Activated CD4-positive, alpha-beta T cell treated with anti-CD3 and anti-CD28 coated beads, Interleukin-2, amount 50 U/mL, for 1 hour (primary cell): ENCODE measurements around the gene NDUFS1.
"Not testable (repeated sequence)": the region's sequence is repeated elsewhere in the genome, so short reads cannot be mapped to it uniquely, and the experiment has no call there.

Experiments
- DNase-seq: peaks from one replicate; pipeline ENCODE4 v3.0.0-alpha.2; 2020

The NDUFS1 gene

DNA sequence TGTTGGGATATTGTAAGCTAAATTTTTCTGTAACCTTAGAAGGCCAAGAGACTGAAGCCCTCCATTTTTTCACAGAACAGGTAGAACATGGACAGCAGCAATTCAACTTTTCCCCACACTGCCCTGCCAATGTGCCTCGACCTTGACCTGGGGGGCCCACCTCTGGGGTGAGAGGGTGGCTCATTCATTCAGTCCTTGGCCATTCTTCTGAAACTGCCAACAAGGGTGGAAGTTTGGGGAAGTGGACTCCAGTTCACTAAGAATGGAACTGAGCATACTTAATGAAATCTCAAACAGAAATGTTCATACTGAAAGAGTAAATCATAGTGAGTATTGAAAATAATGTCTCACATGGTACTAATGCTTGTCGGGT is 1.5 kb upstream of the NDUFS1 start:
- DNase-seq = no peak

DNA sequence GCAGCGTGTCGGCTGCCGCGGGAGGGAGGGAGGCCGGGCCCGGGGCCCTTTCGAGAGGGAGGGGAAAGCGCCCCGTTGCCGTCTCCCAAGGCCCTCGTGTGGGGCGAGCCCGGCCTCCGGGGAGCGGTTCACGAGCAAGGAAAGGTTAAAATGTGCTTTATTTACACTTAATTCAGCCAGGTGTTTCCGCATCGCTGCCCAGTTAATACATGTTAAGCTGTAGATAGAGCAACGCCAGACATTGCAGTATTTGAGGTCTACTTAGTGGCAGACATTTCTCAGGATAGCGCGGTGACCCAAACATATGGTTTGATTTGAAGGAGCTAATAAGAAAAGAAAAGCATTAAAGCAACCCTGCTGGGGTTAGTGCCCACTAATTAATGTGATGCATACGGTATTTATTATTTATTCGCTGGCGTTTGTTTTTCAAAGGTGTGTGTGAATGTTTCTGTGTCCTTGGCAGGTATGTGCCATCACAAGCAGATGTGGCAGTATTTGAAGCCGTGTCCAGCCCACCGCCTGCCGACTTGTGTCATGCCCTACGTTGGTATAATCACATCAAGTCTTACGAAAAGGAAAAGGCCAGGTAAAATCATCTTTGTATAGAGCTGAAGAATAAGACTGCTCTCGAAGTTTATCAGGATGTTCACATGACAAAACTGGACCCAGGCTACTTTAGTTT is 1.0 kb upstream of the NDUFS1 start:
- peak; percentile 64 for DNase-seq

DNA sequence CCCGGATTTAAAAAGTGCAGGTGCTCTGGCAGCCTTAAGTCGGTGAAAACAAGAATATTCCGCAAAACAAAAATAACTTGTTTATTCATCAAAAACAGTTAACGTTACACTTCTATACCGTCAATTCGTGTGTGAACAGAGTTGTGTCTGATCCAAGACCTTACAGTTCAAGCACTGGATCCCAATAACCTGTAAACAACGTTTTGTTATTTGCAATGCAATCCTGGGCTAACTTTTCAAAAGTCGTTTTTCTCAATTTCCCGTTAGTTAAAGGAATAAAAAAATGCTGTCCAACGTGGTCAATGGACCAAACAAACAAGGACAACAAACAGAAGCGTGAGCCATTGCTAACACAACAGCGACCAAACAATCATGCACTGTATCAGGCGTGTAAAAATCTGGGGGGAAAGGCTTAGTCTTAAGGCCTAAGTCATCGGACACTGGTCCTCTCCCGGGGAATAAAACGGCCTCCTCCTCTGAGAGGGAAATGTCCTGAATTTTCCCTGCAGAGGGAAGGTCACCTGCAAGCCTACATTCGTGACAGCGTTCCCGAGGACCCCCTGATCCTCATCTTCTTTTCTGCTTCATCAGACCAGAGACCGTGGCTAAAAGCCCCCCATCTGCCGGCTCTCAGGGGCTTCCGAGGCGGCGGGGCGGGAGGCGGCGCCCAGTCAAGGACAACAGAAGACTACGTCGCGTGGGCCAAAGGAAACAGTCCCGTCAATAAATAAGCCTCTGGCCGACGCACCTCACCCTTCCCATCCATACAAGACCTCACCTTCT is 490 bp downstream of the NDUFS1 start:
- DNase-seq = no peak

DNA sequence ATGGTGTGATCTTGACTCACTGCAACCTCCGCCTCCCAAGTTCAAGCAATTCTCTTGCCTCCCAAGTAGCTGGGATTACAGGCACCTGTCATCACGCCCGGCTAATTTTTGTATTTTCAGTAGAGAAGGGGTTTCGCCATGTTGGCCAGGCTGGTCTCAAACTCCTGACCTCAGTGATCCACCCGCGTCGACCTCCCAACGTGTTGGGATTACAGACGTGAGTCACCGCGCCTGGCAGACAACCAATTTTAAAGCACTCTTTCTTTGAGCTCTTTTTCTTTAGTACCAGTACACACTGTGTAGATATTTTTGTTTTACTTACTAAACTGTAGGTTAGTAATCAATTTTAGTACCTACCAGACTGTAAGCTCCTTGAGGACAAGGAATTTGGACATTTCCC is 2.2 kb downstream of the NDUFS1 start:
- not testable (repeated sequence) for DNase-seq

DNA sequence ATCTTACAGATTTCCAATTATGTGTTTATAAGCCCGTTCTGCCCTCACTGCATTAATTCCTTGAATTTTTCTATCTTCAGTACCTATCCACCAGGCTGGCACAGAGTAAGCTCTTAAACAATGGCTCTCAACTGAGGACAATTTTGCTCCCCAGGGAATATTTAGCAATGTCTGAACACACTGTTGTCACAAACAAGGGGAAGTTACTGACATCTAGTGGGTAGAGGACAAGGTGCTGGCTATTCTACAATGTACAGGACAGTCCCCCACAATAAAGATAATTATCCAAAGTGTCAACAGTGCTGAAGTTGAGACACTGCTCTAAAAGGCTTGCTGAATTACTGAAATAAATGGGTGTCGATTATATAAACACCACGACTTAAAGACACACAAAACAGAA is 5.0 kb downstream of the NDUFS1 start:
- no peak for DNase-seq

DNA sequence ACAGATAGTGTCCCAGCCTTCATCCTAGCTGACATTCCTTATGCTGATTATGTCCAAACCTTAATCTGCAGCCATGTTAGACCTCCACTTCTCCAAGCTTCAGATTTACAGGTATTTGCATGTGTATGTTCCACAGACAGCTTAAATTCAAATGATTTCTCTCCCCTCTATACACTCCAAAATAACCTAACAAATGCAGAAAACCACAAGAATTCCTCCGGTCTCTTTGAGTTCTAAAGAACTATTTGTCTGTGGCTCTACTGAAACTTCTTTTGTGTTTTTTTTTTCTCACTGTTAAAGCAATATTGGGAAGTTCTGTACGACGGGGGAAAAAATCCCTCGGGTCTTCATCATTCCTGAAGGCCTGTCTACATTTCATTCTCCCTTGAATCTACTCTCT is 8.6 kb downstream of the NDUFS1 start:
- no peak for DNase-seq

DNA sequence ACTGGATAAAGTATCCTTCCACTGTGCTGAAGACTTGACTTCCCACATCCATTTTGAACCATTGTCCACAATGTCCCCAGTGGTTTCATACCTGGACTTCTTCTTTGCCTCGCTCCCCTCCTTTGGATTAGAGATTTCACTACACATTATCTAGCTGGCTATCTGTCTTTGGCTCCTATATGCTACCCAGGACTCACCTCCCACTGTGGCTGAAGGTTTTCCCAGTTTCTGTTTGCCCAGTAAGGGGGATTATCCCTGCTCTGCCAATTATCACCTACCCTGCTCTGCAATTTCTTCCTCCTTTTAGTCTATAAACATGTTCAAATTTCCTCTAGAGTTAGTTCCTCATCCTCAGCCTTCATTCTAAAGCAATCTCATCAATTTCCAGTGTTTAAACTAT is 9.1 kb downstream of the NDUFS1 start:
- no peak for DNase-seq

DNA sequence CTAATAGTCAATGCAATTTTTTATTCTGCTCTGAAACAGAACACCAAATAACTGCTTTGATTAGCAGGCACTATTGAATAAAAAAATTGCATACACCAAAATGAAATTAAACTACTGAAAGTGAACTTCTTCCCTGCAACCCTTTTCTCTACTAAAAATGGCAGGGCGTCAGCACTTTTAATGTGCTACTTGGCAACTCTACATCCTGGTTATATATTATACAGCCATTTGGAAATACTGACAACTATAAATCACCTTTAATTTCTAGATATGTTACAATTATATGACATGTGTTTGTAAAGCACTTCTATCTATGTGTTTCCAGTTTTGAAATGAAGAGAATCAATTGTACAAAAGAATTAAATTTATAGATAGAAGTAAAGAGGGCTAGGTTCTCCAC is 9.9 kb downstream of the NDUFS1 start:
- DNase-seq = no peak

DNA sequence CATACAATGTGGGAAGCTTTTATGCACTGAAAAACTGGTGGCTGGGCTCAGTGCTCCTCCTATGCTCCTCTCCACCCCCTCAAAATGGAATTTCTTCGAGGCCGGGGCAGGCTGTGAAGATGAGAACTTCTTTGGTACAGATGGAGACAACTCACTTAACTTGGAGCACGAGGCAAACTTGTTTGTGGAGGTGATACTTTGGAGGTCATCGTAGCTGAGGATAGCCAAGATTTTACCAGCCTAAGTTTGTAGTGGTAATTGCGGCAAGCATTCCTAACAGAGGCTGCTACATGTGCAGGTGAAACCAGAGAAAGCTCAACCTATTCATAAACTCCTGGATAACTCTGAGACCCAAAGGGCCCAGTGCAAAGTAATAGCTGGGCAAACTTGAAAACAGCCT is 13.6 kb downstream of the NDUFS1 start:
- DNase-seq = no peak

DNA sequence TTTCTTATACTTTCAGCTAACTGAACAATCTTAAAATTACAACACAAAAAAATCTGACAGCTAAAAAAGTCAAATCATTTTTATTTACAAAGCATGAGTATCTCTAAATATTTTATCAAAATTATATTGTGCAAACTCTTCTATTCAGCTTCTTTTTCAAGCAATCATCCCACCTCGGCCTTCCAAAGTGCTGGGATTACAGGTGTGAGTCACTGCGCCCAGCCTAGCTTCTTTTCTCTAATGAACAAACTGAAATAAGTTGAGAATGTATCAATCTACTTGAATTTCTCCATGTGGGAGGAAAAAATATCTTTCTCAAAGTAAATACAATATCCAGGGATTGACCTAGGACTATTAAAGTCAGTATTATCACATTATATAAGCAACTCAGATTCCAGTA is 14.9 kb downstream of the NDUFS1 start:
- no peak for DNase-seq

DNA sequence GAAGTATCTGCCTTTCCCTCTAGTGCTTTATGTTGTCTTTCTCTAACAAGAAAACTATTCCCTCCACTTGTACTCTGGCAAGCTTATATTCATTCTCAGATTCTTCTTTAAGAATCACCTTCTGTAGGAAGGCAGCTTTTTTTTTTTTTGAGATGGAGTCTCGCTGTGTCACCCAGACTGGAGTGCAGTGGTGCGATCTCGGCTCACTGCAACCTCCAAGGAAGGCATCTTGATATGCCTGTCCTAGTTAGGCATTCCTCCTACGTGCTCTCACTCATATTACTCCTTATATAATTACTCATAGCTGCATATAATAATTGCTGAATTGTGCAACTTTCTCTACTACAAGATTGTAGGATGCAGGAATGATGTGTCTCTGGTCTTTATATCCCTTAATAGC is 15.8 kb downstream of the NDUFS1 start:
- no peak for DNase-seq

DNA sequence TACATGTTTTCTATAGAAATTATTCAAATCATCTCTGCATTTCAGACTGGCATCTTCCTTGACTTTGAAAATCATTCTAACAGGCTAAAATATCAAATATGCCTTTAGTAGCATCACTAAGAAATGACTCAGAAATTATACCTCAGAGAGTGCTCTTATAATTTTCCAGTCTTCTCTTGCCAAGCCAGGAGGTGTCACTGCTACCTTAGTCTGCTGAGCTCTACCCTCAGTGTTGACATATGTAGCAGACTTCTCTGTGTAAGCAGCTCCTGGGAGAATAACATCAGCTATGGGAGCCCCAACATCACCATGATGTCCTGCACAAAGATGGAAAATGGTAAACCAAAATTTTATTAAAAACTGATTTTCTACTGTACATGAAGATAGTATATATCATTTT is 31.6 kb downstream of the NDUFS1 start:
- DNase-seq = no peak

DNA sequence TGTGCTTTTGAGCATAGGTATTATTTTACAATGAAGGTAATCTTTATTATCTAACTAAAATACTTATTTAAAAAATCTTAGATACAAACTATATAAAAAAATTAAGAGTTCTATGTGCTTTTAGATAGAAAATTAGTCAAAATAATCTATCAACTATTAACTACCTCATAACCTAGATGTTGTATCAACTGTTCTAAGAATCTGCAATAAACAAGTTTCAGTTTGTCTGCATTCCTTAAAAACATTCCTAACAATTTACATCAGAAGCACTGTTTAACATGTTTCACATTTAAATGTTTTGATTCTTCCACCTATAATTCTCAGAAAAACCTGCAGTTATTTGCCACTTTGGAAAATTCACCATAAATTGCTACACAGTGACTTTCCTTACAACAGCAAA is 33.3 kb downstream of the NDUFS1 start:
- no peak for DNase-seq

DNA sequence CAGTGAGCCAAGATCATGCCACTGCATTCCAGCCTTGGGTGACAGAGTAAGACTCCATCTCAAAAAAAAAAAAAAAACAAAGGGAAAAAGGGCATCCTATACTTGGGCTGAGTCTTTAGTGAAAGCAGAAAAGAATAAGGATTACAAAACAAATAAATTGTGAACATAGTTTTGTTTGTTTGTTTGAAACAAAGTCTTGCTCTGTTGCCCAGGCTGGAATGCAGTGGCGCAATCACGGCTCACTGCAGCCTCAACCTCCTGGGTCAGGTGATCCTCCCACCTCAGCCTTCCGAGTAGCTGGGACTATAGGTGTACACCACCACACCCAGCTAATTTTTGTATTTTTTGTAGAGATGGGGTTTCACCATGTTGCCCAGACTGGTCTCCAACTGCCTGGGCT is 36.7 kb downstream of the NDUFS1 start:
- DNase-seq = not testable (repeated sequence)

DNA sequence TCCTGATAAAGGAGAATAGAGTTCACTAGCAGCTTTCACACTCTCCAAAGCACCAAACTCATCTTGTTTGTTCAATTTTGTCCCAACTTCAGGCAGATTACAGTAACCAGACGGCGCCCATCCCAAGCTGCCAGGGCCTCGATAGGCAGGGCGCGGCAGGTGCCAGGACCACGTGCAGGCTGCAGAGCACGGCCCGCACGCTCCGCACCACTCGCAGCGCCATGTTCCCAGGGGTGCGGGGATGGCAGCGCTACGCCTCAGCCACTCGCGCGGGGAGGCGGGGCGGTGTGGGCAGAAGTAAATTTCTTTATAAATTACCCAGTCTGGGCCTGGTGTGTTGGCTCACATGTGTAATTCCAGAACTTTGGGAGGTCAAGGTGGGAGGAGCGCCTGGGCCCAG is 43.0 kb downstream of the NDUFS1 start:
- DNase-seq = no peak

DNA sequence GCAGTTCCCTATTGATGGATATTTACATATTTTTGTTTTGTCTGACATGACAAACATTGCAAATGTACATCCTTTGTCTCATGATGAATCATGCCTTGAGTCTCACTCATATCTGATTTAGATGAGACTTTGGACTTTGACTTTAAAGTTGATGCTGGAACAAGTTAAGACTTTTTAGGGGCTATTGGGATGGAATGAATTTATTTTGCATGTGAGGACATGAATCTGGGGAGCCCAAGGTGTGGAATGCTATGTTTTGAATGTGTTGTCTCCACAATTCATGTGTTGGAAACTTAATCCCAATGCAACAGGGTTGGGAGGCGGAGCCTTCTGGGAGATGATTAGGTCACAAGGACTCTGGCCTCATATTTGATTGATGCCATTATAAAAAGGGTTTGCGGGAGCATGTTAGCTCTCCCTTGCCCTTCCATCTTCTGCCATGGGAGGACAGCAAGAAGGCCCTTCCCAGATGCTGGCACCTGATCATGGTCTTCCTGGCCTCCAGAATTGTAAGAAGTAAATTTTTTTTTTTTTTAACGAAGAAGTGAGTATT is 44.1 kb downstream of the NDUFS1 start:
- no peak for DNase-seq

DNA sequence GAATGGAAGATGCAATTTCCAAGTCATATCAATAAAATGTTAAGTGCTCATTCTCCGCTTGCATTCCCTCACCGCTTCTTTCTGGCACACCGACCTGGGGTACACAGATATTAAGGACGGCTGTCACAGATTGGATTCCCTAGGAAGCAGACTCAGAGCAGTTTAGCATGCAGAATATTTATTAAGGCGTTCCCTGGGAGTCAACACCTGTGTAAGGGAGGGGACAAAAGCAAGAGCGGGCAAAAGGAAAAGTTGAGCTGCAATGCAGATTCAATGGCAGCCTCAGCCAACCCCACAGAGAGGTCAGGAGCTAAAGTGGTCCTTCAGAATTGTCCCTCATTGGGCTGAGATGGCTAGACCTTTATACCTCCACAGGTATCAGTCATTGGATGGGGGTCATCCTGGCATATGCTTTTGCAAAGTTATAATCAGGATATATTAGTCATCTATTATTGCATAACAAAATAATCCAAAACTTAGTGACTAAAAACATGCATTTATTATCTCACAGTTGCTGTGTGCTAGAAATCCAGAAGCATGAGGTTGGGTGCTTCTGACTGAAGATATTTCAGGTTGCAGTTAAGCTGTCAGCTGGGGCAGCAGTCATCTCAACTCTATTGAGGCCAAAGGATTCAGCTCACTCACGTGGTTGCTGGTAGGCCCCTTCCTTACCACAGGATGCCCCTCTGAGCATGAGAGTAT is 46.2 kb downstream of the NDUFS1 start:
- no peak for DNase-seq

DNA sequence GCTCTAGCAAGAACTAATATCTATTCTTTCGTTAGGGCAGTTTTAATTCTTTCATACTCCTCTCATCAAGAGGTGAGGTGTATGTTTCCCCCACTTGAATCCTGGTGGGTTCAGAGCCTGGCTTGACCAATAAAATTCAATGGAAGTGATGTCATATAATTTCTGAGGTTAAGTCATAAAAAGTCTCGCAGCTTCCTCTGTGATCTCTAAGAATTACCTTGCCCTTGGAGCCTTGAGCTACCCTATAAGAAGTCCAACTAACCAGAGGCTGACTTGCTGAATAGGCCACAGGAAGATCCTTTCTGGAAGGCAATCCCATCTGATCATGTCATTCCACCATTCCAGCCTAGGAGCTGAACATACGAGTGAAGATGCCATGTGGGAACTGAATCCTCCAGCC is 47.1 kb downstream of the NDUFS1 start:
- DNase-seq = no peak

DNA sequence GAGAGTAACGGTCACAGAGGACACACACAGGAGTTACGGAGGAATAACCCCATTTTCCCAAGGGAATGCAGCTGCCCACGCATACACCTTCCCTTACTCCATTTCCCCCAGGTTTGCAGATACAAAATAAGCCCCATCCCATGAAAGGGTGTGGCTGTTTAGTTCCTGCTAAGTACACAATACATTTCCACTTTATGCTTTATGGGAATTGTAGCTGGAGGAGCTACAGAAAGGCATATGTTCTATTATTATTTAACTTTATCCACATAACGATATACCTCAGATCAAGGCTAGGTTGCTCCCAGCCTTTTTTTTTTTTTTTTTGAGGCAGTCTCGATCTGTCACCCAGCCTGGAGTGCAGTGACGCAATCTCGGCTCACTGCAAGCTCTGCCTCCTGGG is 50.5 kb downstream of the NDUFS1 start:
- no peak for DNase-seq

DNA sequence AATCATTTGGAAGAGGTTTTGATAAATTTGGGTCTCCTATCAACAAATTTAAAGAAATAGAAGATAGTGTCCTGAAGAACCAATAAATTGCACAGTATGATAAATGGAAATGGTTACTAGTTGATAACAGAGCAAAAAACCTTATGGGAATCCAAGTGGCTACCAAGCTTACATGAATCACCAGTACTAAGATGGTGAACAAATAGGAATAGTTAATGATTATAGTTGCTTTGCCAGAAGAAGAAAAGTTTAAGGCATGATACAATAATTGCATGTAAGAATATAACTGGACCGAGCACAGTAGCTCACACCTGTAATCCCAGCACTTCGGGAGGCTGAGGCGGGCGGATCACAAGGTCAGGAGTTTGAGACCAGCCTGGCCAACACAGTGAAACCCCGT is 53.7 kb downstream of the NDUFS1 start:
- no peak for DNase-seq

DNA sequence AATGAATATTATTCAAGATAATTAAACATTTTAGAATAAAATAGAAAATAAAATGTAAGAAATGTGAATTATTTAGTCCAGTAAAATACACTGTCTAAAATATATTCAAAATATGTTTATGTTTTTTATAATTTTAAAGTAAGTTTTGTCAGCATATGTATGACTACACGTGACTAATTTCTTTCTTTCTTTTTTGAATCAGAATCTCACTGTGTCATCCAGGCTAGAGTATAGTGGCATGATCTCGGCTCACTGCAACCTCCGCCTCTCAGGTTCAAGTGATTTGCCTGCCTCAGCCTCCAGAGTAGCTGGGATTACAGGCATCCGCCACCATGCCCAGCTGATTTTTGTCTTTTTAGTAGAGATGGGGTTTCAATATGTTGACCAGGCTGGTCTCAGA is 54.2 kb downstream of the NDUFS1 start:
- no peak for DNase-seq

DNA sequence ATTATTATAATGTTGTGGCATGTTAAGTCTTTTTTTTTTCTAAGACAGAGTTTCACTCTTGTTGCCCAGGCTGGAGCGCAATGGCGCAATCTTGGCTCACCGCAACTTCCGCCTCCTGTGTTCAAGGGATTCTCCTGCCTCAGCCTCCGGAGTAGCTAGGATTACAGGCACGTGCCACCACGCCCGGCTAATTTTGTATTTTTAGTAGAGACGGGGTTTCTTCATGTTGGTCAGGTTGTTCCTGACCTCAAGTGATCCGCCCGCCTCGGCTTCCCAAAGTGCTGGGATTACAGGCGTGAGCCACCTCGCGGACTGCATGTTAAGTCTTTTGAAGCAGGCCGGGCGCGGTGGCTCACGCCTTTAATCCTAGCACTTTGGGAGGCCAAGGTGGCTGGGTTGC is 60.4 kb downstream of the NDUFS1 start:
- not testable (repeated sequence) for DNase-seq

DNA sequence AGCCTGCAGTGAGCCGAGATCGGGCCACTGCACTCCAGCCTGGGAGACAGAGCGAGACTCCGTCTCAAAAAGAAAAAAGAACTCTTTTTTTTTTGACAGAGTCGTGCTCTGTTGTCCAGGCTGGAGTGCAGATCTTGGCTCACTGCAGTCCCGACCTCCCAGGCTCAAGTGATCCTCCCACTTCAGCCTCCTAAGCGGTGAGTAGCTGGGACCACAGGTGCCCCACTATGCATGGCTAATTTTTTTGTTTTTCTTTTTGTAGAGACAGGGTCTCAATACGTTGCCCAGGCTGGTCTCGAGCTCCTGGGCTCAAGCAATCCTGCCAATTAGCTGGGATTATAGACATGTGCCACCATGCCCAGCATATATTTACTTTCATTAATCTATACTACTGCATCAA is 60.8 kb downstream of the NDUFS1 start:
- DNase-seq = no peak

DNA sequence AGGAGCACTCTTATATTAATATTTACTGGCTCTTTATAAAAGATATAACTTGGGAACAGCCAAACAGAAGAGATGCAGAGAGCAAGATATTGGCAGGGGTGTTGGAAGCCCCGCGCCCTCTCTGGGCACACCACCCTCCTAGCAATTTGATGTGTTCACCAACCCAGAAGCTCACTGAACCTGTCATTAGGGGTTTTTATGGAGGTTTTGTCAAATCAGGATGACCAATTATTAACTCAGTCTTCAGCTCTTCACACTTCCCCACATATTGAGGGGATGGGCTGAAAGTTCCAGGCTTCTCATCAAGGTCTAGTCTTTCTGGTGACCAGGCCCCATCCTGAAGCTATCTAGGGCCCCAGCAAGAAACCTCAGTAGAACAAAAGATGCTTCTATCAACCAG is 62.4 kb downstream of the NDUFS1 start:
- no peak for DNase-seq
